GM23248 (cell line): ENCODE measurements around the gene APC2. TPM values are rescaled to one million over a fixed set of nuclear protein-coding genes. Genes with fewer than 3 reads are reported as not detected.
"Not testable (repeated sequence)": the region's sequence is repeated elsewhere in the genome, so short reads cannot be mapped to it uniquely, and the experiment has no call there.

Experiments
- DNase-seq: peaks from one replicate; pipeline ENCODE4 v3.0.0-alpha.2; 2015
- H2AFZ ChIP-seq: fragments of 200-600 bp; sonication (generic); 2 replicates; pipeline ENCODE4 v1.6.1; 2016; ENCODE audit warnings: antibody characterized with exemption
- H3F3A ChIP-seq: fragments of 200-600 bp; sonication (generic); 2 replicates; pipeline ENCODE4 v1.6.1; 2016; ENCODE audit warnings: mild to moderate bottlenecking, antibody characterized with exemption, mixed run types; ENCODE audit not compliant: insufficient read depth
- H3K27ac ChIP-seq: fragments of 200-600 bp; sonication (generic); 2 replicates; pipeline ENCODE4 v1.5.1; 2016; ENCODE audit warnings: mild to moderate bottlenecking
- H3K27me3 ChIP-seq: fragments of 200-600 bp; sonication (generic); replicated peaks from 2 replicates; pipeline ENCODE4 v1.6.1; 2016; ENCODE audit warnings: mild to moderate bottlenecking; ENCODE audit not compliant: insufficient read depth
- H3K36me3 ChIP-seq: fragments of 200-600 bp; sonication (generic); 2 replicates; pipeline ENCODE4 v1.6.1; 2016; ENCODE audit warnings: low read depth, mild to moderate bottlenecking
- H3K4me1 ChIP-seq: fragments of 200-600 bp; sonication (generic); 2 replicates; pipeline ENCODE4 v1.6.1; 2016; ENCODE audit warnings: mild to moderate bottlenecking; ENCODE audit not compliant: insufficient read depth
- H3K4me2 ChIP-seq: fragments of 200-600 bp; sonication (generic); one replicate; pipeline ENCODE4 v1.6.1; 2016; ENCODE audit warnings: mild to moderate bottlenecking; ENCODE audit not compliant: unreplicated experiment
- H3K4me3 ChIP-seq: fragments of 200-600 bp; sonication (generic); 2 replicates; pipeline ENCODE4 v1.5.1; 2016; ENCODE audit warnings: mild to moderate bottlenecking
- H3K79me2 ChIP-seq: fragments of 200-600 bp; sonication (generic); 2 replicates; pipeline ENCODE4 v1.6.1; 2016; ENCODE audit warnings: mild to moderate bottlenecking; ENCODE audit not compliant: insufficient read depth
- H3K9ac ChIP-seq: fragments of 200-600 bp; sonication (generic); 2 replicates; pipeline ENCODE4 v1.6.1; 2016; ENCODE audit warnings: mild to moderate bottlenecking
- H3K9me2 ChIP-seq: fragments of 200-600 bp; sonication (generic); 2 replicates; pipeline ENCODE4 v1.6.1; 2016; ENCODE audit warnings: mixed run types, mild to moderate bottlenecking, moderate library complexity; ENCODE audit not compliant: insufficient read depth
- H3K9me3 ChIP-seq: fragments of 200-600 bp; sonication (generic); one replicate; pipeline ENCODE4 v1.6.1; 2017; ENCODE audit warnings: low read depth
- H4K20me1 ChIP-seq: fragments of 200-600 bp; sonication (generic); 2 replicates; pipeline ENCODE4 v1.6.0; 2016; ENCODE audit not compliant: insufficient read depth
- EZH2 ChIP-seq: fragments of 200-600 bp; sonication (generic); IDR thresholded peaks from 2 replicates; pipeline ENCODE4 v1.6.1; 2018; ENCODE audit warnings: antibody characterized with exemption, mild to moderate bottlenecking; ENCODE audit not compliant: insufficient read depth, poor library complexity, severe bottlenecking
- EZH2phosphoT487 ChIP-seq: fragments of 200-600 bp; sonication (generic); IDR thresholded peaks from 2 replicates; pipeline ENCODE4 v1.6.1; 2018; ENCODE audit warnings: antibody characterized with exemption, moderate library complexity, mild to moderate bottlenecking, low read depth; ENCODE audit not compliant: insufficient read depth
- WGBS, 2 experiments: methylation state at CpG; one replicate each; pipeline ENCODE4 v1.1.6; 2015 to 2017; ENCODE audit warnings: low lambda C conversion rate in 2 of 2, low coverage in 1 of 2; ENCODE audit errors: missing lambda C conversion rate in 2 of 2; 5-methylcytosine and 5-hydroxymethylcytosine counted together
- in situ Hi-C: fragments of 300-500 bp; cut with MboI; formaldehyde crosslinking; loops from 2 replicates; pipeline ENCODE4 v1.15.0; 2020
- polyA plus RNA-seq: library from polyadenylated mRNA; unstranded; fragments of >200 nt; fragmentation: Nextera tagmentation; extraction: Ambion mirVana; gene quantifications from 2 replicates; pipeline ENCODE4 v1.2.1, GENCODE V29; 2016
- total RNA-seq: library from RNA; depleted of rRNA; stranded (reverse); fragments of >200 nt; shearing (Covaris generic); gene quantifications from 2 replicates; pipeline ENCODE4 v1.2.3, GENCODE V29; 2014

APC2 gene
- total and polyA plus RNA-seq, 2 experiments from 2014 or later: 0.10 to 0.11 TPM

- Histone ChIP-seq H3K9ac (no peak overlapping the region), H3K4me1 (peaks cover 14% of the 10 kb centered on the region), H3K27me3 (no peaks in the 10 kb centered on the region), H3K9me3 (no peaks in the 10 kb centered on the region), H2AFZ (no peak overlapping the region), H3K36me3 (peaks cover 7% of the 10 kb centered on the region; the same call in 1 of the 2 replicates), H3K4me2 (no peak overlapping the region), H3K79me2 (peaks cover 98% of the 10 kb centered on the region), H3F3A (peaks cover 10% of the 10 kb centered on the region; the same call in 1 of the 2 replicates), H3K4me3 (no peak overlapping the region), H3K27ac (no peak overlapping the region), H3K9me2 (no peaks in the 10 kb centered on the region), H4K20me1 (peaks cover 4% of the 10 kb centered on the region; the same call in 1 of the 2 replicates)
- DNase-seq: no peak
- no peak for TF ChIP-seq EZH2phosphoT487
- TF ChIP-seq EZH2: no peak
- in situ Hi-C loops: no loop called here
- WGBS, 2 experiments: 88% methylated on average over 21 of the region's 21 CpGs
These were observed 30.8 kb upstream of the APC2 start for GRCh38 chr19:1418951-1419738.

- H3K4me3 ChIP-seq, in situ Hi-C loops, H3K9me3 ChIP-seq, H2AFZ ChIP-seq, H3K9me2 ChIP-seq, H3K27me3 ChIP-seq, H3K4me2 ChIP-seq, H3K36me3 ChIP-seq, H3K9ac ChIP-seq, DNase-seq, H4K20me1 ChIP-seq, H3K27ac ChIP-seq, H3F3A ChIP-seq: not testable (repeated sequence)
- Histone ChIP-seq H3K79me2 (peaks cover 97% of the 10 kb centered on the region), H3K4me1 (peaks cover 14% of the 10 kb centered on the region)
- 95 to 96% methylated on average over 11 to 31 of the region's 43 CpGs for WGBS, 2 experiments
These were observed 29.8 kb upstream of the APC2 start for GRCh38 chr19:1420085-1420484.

- Histone ChIP-seq H3K27ac (no peak overlapping the region), H3K9ac (no peak overlapping the region), H3F3A (peaks cover 7% of the 10 kb centered on the region; the same call in 1 of the 2 replicates), H3K27me3 (no peaks in the 10 kb centered on the region), H3K4me2 (no peak overlapping the region), H2AFZ (no peak overlapping the region), H3K36me3 (peaks cover 12% of the 10 kb centered on the region; the same call in 1 of the 2 replicates), H3K9me2 (no peaks in the 10 kb centered on the region), H3K4me3 (no peak overlapping the region), H3K4me1 (peaks cover 13% of the 10 kb centered on the region), H4K20me1 (peaks cover 4% of the 10 kb centered on the region; the same call in 1 of the 2 replicates), H3K79me2 (peaks cover 98% of the 10 kb centered on the region), H3K9me3 (no peaks in the 10 kb centered on the region)
- DNase-seq: no peak
- TF ChIP-seq EZH2phosphoT487 (no peak), EZH2 (no peak)
- WGBS, 2 experiments: 81 to 84% methylated on average over 14 to 15 of the region's 15 CpGs
- in situ Hi-C loops: no loop called here
These were observed 29.3 kb upstream of the APC2 start for GRCh38 chr19:1420590-1420989.

GRCh38 chr19:1421218-1421957 is 28.5 kb upstream of the APC2 start:
- no peak for DNase-seq

More at GRCh38 chr19:1421218-1421957, 28.5 kb upstream of the APC2 start:
- Histone ChIP-seq H3K36me3 (peaks cover 14% of the 10 kb centered on the region; the same call in 1 of the 2 replicates), H3F3A (peaks cover 7% of the 10 kb centered on the region; the same call in 1 of the 2 replicates), H3K4me1 (peaks cover 5% of the 10 kb centered on the region), H3K79me2 (peaks cover 98% of the 10 kb centered on the region), H3K9me3 (no peaks in the 10 kb centered on the region), H3K27ac (no peak overlapping the region), H2AFZ (no peak overlapping the region), H3K4me3 (no peak overlapping the region), H4K20me1 (peaks cover 4% of the 10 kb centered on the region; the same call in 1 of the 2 replicates), H3K27me3 (no peaks in the 10 kb centered on the region), H3K4me2 (no peak overlapping the region), H3K9ac (no peak overlapping the region), H3K9me2 (no peaks in the 10 kb centered on the region)
- in situ Hi-C loops: no loop called here
- WGBS, 2 experiments: 91 to 93% methylated on average over 31 to 35 of the region's 37 CpGs
- TF ChIP-seq EZH2phosphoT487 (no peak), EZH2 (no peak)
